Measurements from ENCODE around the gene SURF2.
"Not testable (repeated sequence)": the region's sequence is repeated elsewhere in the genome, so short reads cannot be mapped to it uniquely, and the experiment has no call there.

SURF2 gene
- total RNA-seq: 12.5 to 26.2 (median 19.3) reads per million in 4 experiments

DNA sequence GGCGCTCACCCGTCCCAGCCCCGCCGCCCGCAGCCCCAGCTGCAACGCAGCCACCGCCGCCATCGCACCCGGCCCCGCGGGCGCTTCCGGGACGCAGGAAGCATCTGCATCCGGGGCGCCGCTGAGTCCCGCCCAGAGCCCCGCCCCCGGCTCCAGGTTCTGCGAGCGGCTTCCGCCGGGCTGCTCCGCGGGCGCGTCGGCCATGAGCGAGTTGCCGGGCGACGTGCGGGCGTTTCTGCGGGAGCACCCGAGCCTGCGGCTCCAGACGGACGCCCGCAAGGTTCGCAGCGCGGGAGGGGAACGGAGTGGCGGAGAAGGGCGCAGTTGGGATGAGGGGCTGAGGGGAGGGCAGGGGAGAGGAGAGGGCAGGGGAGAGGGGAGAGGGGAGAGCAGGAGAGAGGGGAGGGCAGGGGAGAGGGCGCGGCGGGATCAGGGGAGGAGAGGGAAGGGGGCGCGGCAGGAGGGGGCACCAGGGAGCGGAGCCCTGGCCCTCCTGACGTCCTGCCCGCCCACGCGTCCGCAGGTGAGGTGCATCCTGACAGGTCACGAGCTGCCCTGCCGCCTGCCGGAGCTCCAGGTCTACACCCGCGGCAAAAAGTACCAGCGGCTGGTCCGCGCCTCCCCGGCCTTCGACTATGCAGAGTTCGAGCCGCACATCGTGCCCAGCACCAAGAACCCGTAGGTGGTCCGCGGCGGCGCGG lies at the start of gene SURF2, which contains the start of gene SURF1:
Gene SURF2 (plus strand): TSS at position 160 of the 701 bp plus-strand sequence. CDS start 43 bp downstream, at position 203.
Gene SURF1 (minus strand): TSS at position 97 of the 701 bp plus-strand sequence. CDS start 34 bp downstream, at position 63.
- DNase-seq: peak; percentile 77

GRCh38 chr9:133307301-133307700 lies 49.0 kb upstream of the SURF2 start:
- no peak for DNase-seq

- DNase-seq: no peak
These were observed 46.7 kb upstream of the SURF2 start for GRCh38 chr9:133309608-133310007.

DNA sequence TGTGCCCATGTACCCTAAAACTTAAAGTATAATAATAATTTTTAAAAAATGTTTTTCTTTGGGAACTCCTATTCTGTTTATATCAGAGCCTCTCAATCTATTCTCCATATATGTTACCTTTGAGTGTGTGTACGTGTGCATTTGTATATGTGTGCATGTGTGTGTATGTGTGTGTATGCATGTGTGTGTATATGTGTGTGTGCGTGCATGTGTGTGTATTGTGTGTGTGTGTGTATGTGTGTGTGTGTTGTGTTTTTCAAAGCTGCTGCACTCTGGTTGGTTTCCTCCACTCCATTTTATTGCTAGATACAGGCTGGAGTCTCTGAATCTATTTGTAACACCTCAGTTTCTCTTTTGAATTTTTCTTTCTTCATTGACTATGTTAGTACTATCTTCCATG lies 40.4 kb upstream of the SURF2 start:
- no peak for DNase-seq

GRCh38 chr9:133317551-133317950 lies 38.8 kb upstream of the SURF2 start:
- not testable (repeated sequence) for DNase-seq

- DNase-seq: no peak
These were observed 35.9 kb upstream of the SURF2 start for GRCh38 chr9:133320421-133320881.

DNA sequence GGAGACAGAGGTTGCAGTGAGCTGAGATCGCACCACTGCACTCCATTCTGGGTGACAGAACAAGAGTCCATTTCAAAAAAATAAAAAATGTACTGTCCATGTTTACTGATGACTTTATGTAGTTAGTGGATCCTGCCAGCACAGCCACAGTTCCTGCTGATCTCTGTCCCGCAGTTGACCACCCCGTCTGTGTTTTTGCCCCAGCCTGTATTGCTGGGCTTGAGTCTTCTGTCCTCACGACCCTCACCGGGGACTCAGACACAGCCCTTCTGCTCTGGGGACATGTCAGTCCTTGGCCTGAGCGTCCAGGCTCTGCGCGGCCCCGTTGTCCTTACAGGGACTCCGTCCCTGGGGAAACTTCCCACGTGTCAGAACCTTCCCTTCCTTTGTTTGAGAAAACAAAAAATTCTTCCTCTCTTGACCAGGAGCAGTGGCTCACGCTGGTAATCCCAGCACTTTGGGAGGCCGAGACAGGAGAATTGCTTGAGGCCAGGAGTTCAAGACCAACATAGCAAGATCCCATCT lies 34.9 kb upstream of the SURF2 start:
- no peak for DNase-seq

DNA sequence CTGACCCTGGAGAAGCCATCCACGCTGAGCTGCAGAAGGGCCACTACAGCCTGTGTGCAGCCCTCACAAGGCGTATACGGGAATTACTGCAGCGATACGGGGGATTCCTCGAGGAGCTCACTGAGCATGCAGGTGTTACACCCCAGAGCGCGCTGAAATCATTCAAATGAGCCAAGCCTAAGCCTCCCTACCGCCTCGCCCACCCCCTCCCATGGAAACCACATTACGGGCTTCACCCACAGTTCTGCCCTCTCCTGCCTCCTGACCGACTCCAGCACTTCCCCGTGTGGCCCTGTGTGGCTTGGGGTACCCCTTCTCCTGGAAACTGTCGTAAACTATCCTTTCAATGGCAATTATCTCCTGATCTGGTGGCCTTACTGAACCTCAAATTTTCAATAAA lies 33.6 kb upstream of the SURF2 start:
- no peak for DNase-seq

- DNase-seq: no peak
These were observed 33.1 kb upstream of the SURF2 start for GRCh38 chr9:133323211-133323610.

DNA sequence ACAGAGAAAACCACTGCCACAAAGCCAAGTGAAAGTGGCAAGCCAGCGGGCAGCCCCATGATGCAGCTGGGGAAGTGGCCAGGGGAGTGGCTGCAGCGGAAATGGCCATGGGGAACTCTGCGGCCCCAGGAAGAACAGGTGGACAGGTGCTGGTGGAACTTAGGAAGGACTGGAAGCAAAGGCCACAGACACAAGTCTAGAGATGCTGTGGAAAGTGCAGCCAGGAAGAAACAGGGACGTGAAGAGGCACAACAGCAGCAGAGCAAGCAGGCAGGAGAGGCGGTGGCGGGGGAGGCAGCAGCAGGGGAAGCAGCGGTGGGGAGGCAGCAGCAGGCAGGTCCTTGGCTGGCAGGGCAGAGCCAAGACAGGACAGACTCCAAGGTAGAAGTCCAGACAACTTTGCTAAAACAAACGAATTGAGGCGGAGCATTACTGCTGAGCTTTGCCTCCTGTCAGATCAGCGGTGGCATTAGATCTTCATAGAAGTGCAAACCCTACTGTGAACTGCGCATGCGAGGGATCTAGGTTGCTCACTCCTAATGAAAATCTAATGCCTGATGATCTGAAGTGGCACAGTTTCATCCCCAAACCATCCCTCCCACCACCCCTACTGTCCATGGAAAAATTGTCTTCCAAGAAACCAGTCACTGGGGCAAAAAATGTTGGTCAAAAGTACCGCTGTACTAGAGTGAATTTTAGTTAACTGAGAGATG lies 32.2 kb upstream of the SURF2 start:
- DNase-seq: no peak

GRCh38 chr9:133327021-133327420 lies 29.3 kb upstream of the SURF2 start:
- DNase-seq: not testable (repeated sequence)

GRCh38 chr9:133327834-133328484 lies 28.4 kb upstream of the SURF2 start:
- no peak for DNase-seq

DNA sequence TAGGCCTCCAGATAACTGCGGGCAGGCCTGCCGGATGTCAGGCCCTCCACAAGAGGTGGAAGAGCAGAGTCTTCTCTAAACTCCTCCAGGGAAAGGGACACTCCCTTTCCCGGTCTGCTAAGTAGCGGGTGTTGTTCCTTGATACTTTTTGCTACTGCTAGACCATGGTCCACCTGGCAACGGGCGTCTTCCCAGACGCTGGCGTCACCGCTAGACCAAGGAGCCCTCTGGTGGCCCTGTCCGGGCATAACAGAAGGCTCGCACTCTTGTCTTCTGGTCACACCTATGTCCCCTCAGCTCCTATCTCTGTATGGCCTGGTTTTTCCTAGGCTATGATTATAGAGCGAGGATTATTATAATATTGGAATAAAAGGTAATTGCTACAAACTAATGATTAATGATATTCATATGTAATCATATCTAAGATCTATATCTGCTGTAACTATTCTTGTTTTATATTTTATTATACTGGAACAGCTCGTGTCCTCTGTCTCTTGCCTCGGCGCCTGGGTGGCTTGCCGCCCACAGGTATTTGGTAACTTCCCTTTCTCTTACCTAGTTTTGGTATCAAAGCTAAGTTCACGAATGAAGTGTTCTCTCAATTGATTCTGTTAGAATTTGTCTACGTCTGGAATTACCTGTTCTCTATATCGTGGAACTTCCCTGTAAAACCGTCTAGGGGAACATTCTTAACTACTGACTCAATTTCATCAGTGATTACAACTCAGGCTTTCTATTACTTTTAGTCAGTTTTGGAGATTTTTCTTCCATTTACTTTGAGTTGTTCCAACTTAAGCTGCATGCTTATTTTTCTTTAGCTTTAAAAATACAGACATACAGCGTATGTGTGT lies 26.8 kb upstream of the SURF2 start:
- not testable (repeated sequence) for DNase-seq

DNA sequence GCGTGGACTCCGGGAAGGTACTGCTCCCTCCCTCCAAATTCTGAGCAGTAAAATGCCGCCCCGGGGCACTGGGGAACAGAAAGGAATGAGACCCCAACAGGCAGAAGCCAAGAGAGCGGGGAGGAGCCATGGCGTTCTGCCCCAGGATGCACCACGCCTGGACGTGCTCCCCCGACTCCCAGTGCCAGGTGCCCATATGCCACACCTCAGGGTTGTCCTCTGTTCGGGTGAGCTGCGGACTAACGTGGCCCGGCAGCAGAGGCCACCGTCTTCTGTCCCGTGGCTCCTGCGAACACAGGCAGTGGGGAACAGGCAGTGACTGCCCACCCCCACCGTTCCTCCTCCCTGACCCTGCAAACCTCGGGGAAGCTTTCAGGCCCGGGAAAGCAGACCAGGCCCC lies 25.1 kb upstream of the SURF2 start:
- DNase-seq: no peak

DNA sequence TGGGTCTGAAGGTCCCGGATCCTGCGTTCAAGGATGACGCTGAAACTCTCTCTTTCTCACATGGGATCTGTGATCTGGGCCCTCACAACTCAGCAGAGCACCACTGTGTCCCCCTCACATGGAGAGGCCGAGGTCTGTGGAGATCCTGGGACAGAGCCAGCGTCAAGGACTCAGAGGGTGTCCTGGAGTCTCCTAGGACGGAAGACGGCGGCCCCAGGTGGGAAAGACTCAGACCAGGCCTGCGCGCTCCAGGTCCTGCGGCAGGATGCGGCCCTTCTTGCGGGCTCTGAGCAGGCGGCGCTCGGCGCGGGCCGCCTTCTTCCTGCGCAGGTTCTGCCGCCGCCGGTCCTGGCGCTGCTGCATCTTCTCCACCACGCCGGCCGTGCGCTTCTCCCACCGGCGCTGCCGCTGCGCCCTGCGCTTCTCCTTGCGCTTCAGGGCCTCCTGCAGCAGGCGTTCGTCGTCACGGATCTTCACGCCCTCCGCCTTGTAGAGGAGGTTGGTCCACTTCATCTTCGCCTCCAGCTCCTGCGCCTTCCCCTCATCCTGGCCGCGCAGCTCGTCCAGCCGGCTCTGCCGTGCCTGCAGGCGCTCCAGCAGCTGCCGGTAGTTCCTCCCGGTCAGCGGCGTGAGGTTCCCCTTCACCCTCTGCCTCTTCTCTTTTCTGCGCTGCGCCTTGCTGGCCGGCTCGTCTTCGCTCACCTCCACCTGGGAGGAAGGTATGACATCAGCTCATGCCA lies 24.5 kb upstream of the SURF2 start:
- no peak for DNase-seq

GRCh38 chr9:133332381-133332730 lies 24.0 kb upstream of the SURF2 start:
- DNase-seq: no peak

- DNase-seq: no peak
These were observed 23.3 kb upstream of the SURF2 start for GRCh38 chr9:133333011-133333410.

- DNase-seq: no peak
These were observed 22.8 kb upstream of the SURF2 start for GRCh38 chr9:133333566-133333965.

- no peak for DNase-seq
These were observed 22.2 kb upstream of the SURF2 start for GRCh38 chr9:133334161-133334560.

- DNase-seq: not testable (repeated sequence)
These were observed 21.5 kb upstream of the SURF2 start for GRCh38 chr9:133334888-133335287.
